Measurements from ENCODE around the gene MRC2. TPM values are rescaled to one million over a fixed set of nuclear protein-coding genes. Genes with fewer than 3 reads are reported as not detected.

MRC2 gene
- total RNA-seq, 1 donor from 2014 or later: 91.2 TPM

- H3K4me3 ChIP-seq: no peak overlapping the region
- H3K27me3 ChIP-seq (ENCODE audit: low read depth): no peaks in the 10 kb centered on the region
- H3K36me3 ChIP-seq: no peaks in the 10 kb centered on the region
- TF ChIP-seq CTCF (IDR thresholded peaks at IDR 0.05): no peak
- DNase-seq (no peak), ATAC-seq (no peak)
- no peaks in the 10 kb centered on the region for H3K9me3 ChIP-seq
- H3K4me1 ChIP-seq: peaks cover 13% of the 10 kb centered on the region
- intact Hi-C loops (cut with DNase I): no loop called here
- no peak overlapping the region for H3K27ac ChIP-seq
Observed at GRCh38 chr17:62621223-62621622, 6.2 kb upstream of the MRC2 start.

- DNase-seq (no peak), ATAC-seq (no peak)
- H3K27ac ChIP-seq: no peak overlapping the region
- H3K4me3 ChIP-seq: no peak overlapping the region
- no peaks in the 10 kb centered on the region for H3K9me3 ChIP-seq
- H3K4me1 ChIP-seq: peaks cover 37% of the 10 kb centered on the region
- H3K27me3 ChIP-seq (ENCODE audit: low read depth): peaks cover 14% of the 10 kb centered on the region
- TF ChIP-seq CTCF (IDR thresholded peaks at IDR 0.05): no peak
- H3K36me3 ChIP-seq: no peaks in the 10 kb centered on the region
- intact Hi-C loops (cut with DNase I): no loop called here
Observed at GRCh38 chr17:62625184-62625869, 2.1 kb upstream of the MRC2 start.

- DNase-seq (no peak), ATAC-seq (no peak)
- intact Hi-C loops (cut with DNase I): no loop called here
Observed at GRCh38 chr17:62625870-62626200, 1.6 kb upstream of the MRC2 start.

GRCh38 chr17:62626719-62627218 is 701 bp upstream of the MRC2 start:
- intact Hi-C loops (cut with DNase I): no loop called here
- no peak for TF ChIP-seq CTCF (IDR thresholded peaks at IDR 0.05)
- Histone ChIP-seq H3K9me3 (no peaks in the 10 kb centered on the region), H3K4me1 (peaks cover 37% of the 10 kb centered on the region), H3K36me3 (no peaks in the 10 kb centered on the region), H3K27me3 (ENCODE audit: low read depth) (peaks cover 14% of the 10 kb centered on the region), H3K4me3 (peak overlapping the region; percentile 68), H3K27ac (peak overlapping the region; percentile 86)
- DNase-seq: no peak
- peak; percentile 47 to 56 for ATAC-seq

More at GRCh38 chr17:62625870-62626200, 1.6 kb upstream of the MRC2 start:
- H3K9me3 ChIP-seq: no peaks in the 10 kb centered on the region
- no peaks in the 10 kb centered on the region for H3K36me3 ChIP-seq
- H3K4me1 ChIP-seq: peaks cover 37% of the 10 kb centered on the region
- no peak overlapping the region for H3K4me3 ChIP-seq
- no peak for TF ChIP-seq CTCF (IDR thresholded peaks at IDR 0.05)
- H3K27me3 ChIP-seq (ENCODE audit: low read depth): peaks cover 14% of the 10 kb centered on the region
- no peak overlapping the region for H3K27ac ChIP-seq

GRCh38 chr17:62627904-62628633 is 599 bp downstream of the MRC2 start:
- H3K27me3 ChIP-seq (ENCODE audit: low read depth): peaks cover 14% of the 10 kb centered on the region
- no peaks in the 10 kb centered on the region for H3K36me3 ChIP-seq
- DNase-seq: peak; percentile 63
- peak overlapping the region; percentile 68 for H3K4me3 ChIP-seq
- H3K27ac ChIP-seq: peak overlapping the region; percentile 86
- H3K9me3 ChIP-seq: no peaks in the 10 kb centered on the region
- peaks cover 37% of the 10 kb centered on the region for H3K4me1 ChIP-seq
- intact Hi-C loops (cut with DNase I): no loop called here
- peak; percentile 56 to 61 for ATAC-seq
- no peak for TF ChIP-seq CTCF (IDR thresholded peaks at IDR 0.05)
